ENCODE data around the gene STPG2. TPM values are rescaled to one million over a fixed set of nuclear protein-coding genes. Genes with fewer than 3 reads are reported as not detected.
A peak's percentile ranks its signal among the peaks of the same experiment; 100 is the strongest.

STPG2 gene
- total and polyA plus RNA-seq, 10 donors = 0.03 to 2.0 (median 0.67) TPM; not detected in 1

DNA sequence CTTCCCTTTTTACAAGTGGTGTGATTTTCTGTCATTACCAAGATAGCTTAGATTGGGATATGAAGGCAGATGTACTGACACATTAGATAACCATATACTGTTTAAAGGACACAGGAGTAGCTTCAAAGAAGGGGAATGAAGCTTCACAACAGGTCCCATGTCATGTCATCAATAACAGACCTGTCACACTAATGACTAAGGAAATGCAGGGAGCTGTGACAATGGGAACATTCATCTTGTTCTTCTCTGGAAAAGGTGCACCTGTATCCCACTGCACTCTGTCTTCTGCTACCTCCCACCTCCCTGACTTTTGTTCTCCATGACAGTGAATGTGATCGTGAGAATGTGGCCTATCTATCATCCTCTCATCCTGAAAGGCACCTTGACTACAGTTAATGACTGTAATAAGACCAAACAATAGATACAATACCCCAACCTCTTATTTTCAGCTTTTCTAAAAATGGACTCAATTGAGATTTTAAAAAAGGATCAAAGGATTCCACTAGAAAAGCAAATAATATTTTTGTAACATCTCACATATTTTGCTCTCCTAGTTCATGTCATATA lies 472.5 kb downstream of the STPG2 start:
- TF ChIP-seq POLR2A (IDR thresholded peaks at IDR 0.05) (no peak), POLR2AphosphoS5 (IDR thresholded peaks at IDR 0.05) (no peak)
- TF ChIP-seq, protein P1, sequence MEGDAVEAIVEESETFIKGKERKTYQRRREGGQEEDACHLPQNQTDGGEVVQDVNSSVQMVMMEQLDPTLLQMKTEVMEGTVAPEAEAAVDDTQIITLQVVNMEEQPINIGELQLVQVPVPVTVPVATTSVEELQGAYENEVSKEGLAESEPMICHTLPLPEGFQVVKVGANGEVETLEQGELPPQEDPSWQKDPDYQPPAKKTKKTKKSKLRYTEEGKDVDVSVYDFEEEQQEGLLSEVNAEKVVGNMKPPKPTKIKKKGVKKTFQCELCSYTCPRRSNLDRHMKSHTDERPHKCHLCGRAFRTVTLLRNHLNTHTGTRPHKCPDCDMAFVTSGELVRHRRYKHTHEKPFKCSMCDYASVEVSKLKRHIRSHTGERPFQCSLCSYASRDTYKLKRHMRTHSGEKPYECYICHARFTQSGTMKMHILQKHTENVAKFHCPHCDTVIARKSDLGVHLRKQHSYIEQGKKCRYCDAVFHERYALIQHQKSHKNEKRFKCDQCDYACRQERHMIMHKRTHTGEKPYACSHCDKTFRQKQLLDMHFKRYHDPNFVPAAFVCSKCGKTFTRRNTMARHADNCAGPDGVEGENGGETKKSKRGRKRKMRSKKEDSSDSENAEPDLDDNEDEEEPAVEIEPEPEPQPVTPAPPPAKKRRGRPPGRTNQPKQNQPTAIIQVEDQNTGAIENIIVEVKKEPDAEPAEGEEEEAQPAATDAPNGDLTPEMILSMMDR (IDR thresholded peaks at IDR 0.05 in 8 of 11, conservative IDR thresholded peaks at IDR 0.05 in 3 of 11) = no peak
- intact Hi-C loops (cut with DNase I; ENCODE audit: low total_unique reads) = no loop called here
- Histone ChIP-seq H3K4me3 (no peak overlapping the region), H3K9me3 (peaks cover 0 to 7% (median 4%) of the 10 kb centered on the region in 8 donors), H3K4me1 (no peaks in the 10 kb centered on the region), H3K27ac (no peak overlapping the region), H3K27me3 (replicated peaks in 1 of 7) (no peaks in the 10 kb centered on the region), H3K36me3 (no peaks in the 10 kb centered on the region)
- no peak for DNase-seq
- 37 to 68% (median 61%) methylated on average over 1 of the region's 1 CpG for WGBS, 5 donors

DNA sequence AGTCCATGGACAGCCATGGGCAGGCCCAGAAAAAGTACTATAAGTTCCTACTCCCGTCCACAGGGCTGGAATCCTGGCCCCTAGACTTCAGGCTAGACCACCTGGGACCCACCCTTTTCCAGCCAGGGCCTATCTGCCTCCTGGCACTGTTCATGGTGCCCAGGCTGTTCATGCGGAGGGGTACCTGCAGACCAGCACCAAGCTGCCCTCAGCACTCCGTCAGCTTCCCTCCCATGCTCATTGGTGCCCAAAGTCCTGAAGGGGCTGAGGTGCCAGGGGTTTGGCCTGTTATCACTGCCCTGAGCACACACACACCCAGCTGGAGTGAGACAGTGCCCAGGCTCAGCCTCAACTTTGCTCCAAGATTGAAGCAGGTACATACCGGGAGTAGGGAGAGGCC lies 477.7 kb downstream of the STPG2 start:
- Histone ChIP-seq H3K27ac (no peak overlapping the region), H3K36me3 (no peaks in the 10 kb centered on the region), H3K9me3 (peaks cover 0 to 21% (median 16%) of the 10 kb centered on the region in 8 donors), H3K4me1 (no peaks in the 10 kb centered on the region), H3K27me3 (replicated peaks in 1 of 7) (no peaks in the 10 kb centered on the region), H3K4me3 (no peak overlapping the region)
- TF ChIP-seq POLR2AphosphoS5 (IDR thresholded peaks at IDR 0.05) (no peak), POLR2A (IDR thresholded peaks at IDR 0.05) (no peak)
- no peak for DNase-seq
- intact Hi-C loops (cut with DNase I; ENCODE audit: low total_unique reads) = no loop called here
- WGBS, 5 donors = 76 to 82% (median 80%) methylated on average over 4 of the region's 4 CpGs

DNA sequence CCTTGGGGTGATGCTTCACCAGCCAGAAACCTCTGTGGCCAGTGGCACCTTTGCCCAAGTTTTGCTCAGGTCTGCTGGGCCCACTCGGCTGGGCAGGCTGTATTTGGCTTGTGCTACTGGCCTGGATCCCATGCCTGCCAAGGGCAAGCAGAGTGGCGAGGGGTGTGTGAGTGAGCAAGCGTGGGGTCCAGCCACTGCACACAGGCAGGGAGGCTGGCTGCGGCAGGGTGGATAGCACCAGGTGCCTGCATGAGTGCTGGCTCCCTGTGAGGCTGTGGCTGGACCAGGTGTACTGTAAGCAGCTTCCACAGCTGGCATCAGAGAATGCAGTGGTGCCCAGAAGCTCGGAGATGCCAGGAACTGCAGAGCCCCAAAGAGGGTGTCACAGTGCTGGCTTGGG lies 478.5 kb downstream of the STPG2 start:
- peak; percentile 69 for DNase-seq

DNA sequence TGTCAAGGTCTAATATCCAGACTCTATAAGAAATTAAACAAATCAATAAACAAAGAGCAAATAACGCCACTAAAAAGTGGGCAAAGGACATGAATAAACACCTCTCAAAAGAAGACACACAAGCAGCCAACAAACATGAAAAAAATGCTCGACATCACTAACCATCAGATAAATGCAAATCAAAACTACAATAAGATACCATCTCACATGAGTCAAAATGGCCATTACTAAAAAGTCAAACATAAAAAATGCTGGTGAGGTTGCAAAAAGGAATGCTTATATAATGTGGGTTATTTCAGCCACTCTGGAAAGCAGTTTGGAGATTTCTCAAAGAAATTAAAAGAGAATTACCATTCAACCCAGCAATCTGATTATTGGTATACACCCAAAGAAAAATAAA lies 481.1 kb downstream of the STPG2 start:
- Histone ChIP-seq H3K4me1 (no peaks in the 10 kb centered on the region), H3K36me3 (no peaks in the 10 kb centered on the region), H3K4me3 (no peak overlapping the region), H3K27me3 (replicated peaks in 1 of 7) (no peaks in the 10 kb centered on the region), H3K9me3 (peaks cover 0 to 21% (median 16%) of the 10 kb centered on the region in 8 donors), H3K27ac (no peak overlapping the region)
- TF ChIP-seq, protein P1 (IDR thresholded peaks at IDR 0.05 in 8 of 11, conservative IDR thresholded peaks at IDR 0.05 in 3 of 11) = no peak
- TF ChIP-seq POLR2A (IDR thresholded peaks at IDR 0.05) (no peak), POLR2AphosphoS5 (IDR thresholded peaks at IDR 0.05) (no peak)
- DNase-seq = no peak
- intact Hi-C loops (cut with DNase I; ENCODE audit: low total_unique reads) = no loop called here
- 67 to 90% (median 82%) methylated on average over 2 of the region's 2 CpGs for WGBS, 5 donors

More for the DNA sequence above, 478.5 kb downstream of the STPG2 start:
- H3K4me3 ChIP-seq = no peak overlapping the region
- intact Hi-C loops (cut with DNase I; ENCODE audit: low total_unique reads) = no loop called here
- no peak overlapping the region for H3K27ac ChIP-seq
- peaks cover 0 to 21% (median 16%) of the 10 kb centered on the region in 8 donors for H3K9me3 ChIP-seq
- no peak for TF ChIP-seq POLR2AphosphoS5 (IDR thresholded peaks at IDR 0.05)
- TF ChIP-seq POLR2A (IDR thresholded peaks at IDR 0.05) = no peak
- TF ChIP-seq, protein P1 (IDR thresholded peaks at IDR 0.05 in 8 of 11, conservative IDR thresholded peaks at IDR 0.05 in 3 of 11) = no peak
- no peaks in the 10 kb centered on the region for H3K4me1 ChIP-seq
- no peaks in the 10 kb centered on the region for H3K27me3 ChIP-seq (replicated peaks in 1 of 7)
- WGBS, 5 donors = 73 to 91% (median 85%) methylated on average over 3 to 5 of the region's 5 CpGs
- H3K36me3 ChIP-seq = no peaks in the 10 kb centered on the region

Data from spleen (tissue), 11 donors.